H9 (cell line): ENCODE measurements around the gene RPIA. TPM values are rescaled to one million over a fixed set of nuclear protein-coding genes. Genes with fewer than 3 reads are reported as not detected.

Experiments used
- DNase-seq: peaks from one replicate; pipeline ENCODE4 v3.0.0-alpha.2; 2017
- H2AFZ ChIP-seq: one replicate; pipeline ENCODE4 v1.6.1; 2013; ENCODE audit warnings: mild to moderate bottlenecking, low read length, control low read depth, moderate library complexity
- H2AK5ac ChIP-seq: 2 replicates; pipeline ENCODE4 v1.6.1; 2013; ENCODE audit warnings: low read length, control low read depth, mixed read lengths; ENCODE audit not compliant: insufficient read length
- H2BK120ac ChIP-seq: one replicate; pipeline ENCODE4 v1.6.1; 2013; ENCODE audit warnings: low read depth, mild to moderate bottlenecking, low read length, control low read depth, inconsistent platforms; ENCODE audit not compliant: poor library complexity, severe bottlenecking
- H2BK12ac ChIP-seq: 2 replicates; pipeline ENCODE4 v1.6.1; 2013; ENCODE audit warnings: low read length, control low read depth, mixed read lengths, low read depth; ENCODE audit not compliant: insufficient read length
- H2BK15ac ChIP-seq: 2 replicates; pipeline ENCODE4 v1.6.1; 2013; ENCODE audit warnings: low read depth, low read length, control low read depth
- H2BK20ac ChIP-seq: one replicate; pipeline ENCODE4 v1.6.1; 2013; ENCODE audit warnings: low read depth, mild to moderate bottlenecking, low read length, control low read depth, inconsistent platforms; ENCODE audit not compliant: poor library complexity, severe bottlenecking
- H2BK5ac ChIP-seq: 2 replicates; pipeline ENCODE4 v1.6.1; 2013; ENCODE audit warnings: low read length, control low read depth, mixed read lengths; ENCODE audit not compliant: insufficient read length
- H3K14ac ChIP-seq: 2 replicates; pipeline ENCODE4 v1.6.1; 2013; ENCODE audit warnings: low read length, control low read depth; ENCODE audit not compliant: insufficient read depth
- H3K18ac ChIP-seq: 2 replicates; pipeline ENCODE4 v1.6.1; 2013; ENCODE audit warnings: low read depth, mild to moderate bottlenecking, mixed read lengths, low read length, control low read depth; ENCODE audit not compliant: insufficient read length
- H3K23ac ChIP-seq: 2 replicates; pipeline ENCODE4 v1.6.1; 2013; ENCODE audit warnings: low read length, control low read depth, mixed read lengths, low read depth; ENCODE audit not compliant: insufficient read length
- H3K23me2 ChIP-seq: 2 replicates; pipeline ENCODE4 v1.6.1; 2013; ENCODE audit warnings: low read depth, mild to moderate bottlenecking, mixed read lengths, low read length, control low read depth; ENCODE audit not compliant: insufficient read length, poor library complexity, severe bottlenecking
- H3K27ac ChIP-seq: 2 replicates; pipeline ENCODE4 v1.5.1; 2013; ENCODE audit warnings: low read length, control low read depth, mixed read lengths, low read depth; ENCODE audit not compliant: insufficient read length
- H3K27me3 ChIP-seq: 2 replicates; pipeline ENCODE4 v1.6.1; 2013; ENCODE audit warnings: low read length, control low read depth, inconsistent platforms; ENCODE audit not compliant: insufficient read depth
- H3K4ac ChIP-seq: 2 replicates; pipeline ENCODE4 v1.6.1; 2013; ENCODE audit warnings: low read depth, mild to moderate bottlenecking, control low read depth, inconsistent platforms, low read length, moderate library complexity
- H3K4me1 ChIP-seq: 2 replicates; pipeline ENCODE4 v1.6.1; 2013; ENCODE audit warnings: low read length, control low read depth, inconsistent platforms; ENCODE audit not compliant: insufficient read depth
- H3K4me2 ChIP-seq: 2 replicates; pipeline ENCODE4 v1.6.1; 2013; ENCODE audit warnings: low read length, control low read depth, mixed read lengths; ENCODE audit not compliant: insufficient read length, insufficient read depth
- H3K56ac ChIP-seq: 2 replicates; pipeline ENCODE4 v1.6.1; 2013; ENCODE audit warnings: low read depth, mild to moderate bottlenecking, mixed read lengths, low read length, control low read depth; ENCODE audit not compliant: insufficient read length
- H3K79me1 ChIP-seq: 2 replicates; pipeline ENCODE4 v1.6.1; 2013; ENCODE audit warnings: low read depth, mild to moderate bottlenecking, moderate library complexity, low read length, control low read depth, inconsistent platforms; ENCODE audit not compliant: insufficient read depth, poor library complexity, severe bottlenecking
- H3K79me2 ChIP-seq: 2 replicates; pipeline ENCODE4 v1.6.1; 2013; ENCODE audit warnings: low read length, control low read depth, inconsistent platforms; ENCODE audit not compliant: insufficient read depth
- H3K9ac ChIP-seq: 2 replicates; pipeline ENCODE4 v1.6.1; 2013; ENCODE audit warnings: low read length, control low read depth, mixed read lengths; ENCODE audit not compliant: insufficient read length; ENCODE audit errors: extremely low read depth
- H3K9me3 ChIP-seq: one replicate; pipeline ENCODE4 v1.6.1; 2013; ENCODE audit warnings: low read depth, low read length, inconsistent platforms; ENCODE audit not compliant: control insufficient read depth
- H3T11ph ChIP-seq: one replicate; pipeline ENCODE4 v1.6.1; 2013; ENCODE audit warnings: mild to moderate bottlenecking, low read length, control low read depth, inconsistent platforms
- H4K20me1 ChIP-seq: one replicate; pipeline ENCODE4 v1.6.1; 2013; ENCODE audit not compliant: control insufficient read depth, insufficient read length, insufficient read depth
- H4K5ac ChIP-seq: 2 replicates; pipeline ENCODE4 v1.6.1; 2013; ENCODE audit warnings: low read depth, mild to moderate bottlenecking, mixed read lengths, low read length, control low read depth; ENCODE audit not compliant: insufficient read length
- H4K8ac ChIP-seq: replicated peaks from 2 replicates; pipeline ENCODE4 v1.6.1; 2013; ENCODE audit warnings: low read length, control low read depth, mixed read lengths, low read depth; ENCODE audit not compliant: insufficient read length
- H4K91ac ChIP-seq: 2 replicates; pipeline ENCODE4 v1.6.1; 2013; ENCODE audit warnings: low read depth, mild to moderate bottlenecking, moderate library complexity, mixed read lengths, low read length, control low read depth; ENCODE audit not compliant: insufficient read length
- H3K27ac Mint-ChIP-seq, 3 experiments: 2 replicates in 2 of 3; 3 replicates in 1 of 3; pipeline ENCODE4 v1.8.0; 2020 to 2021; ENCODE audit warnings: mixed read lengths in 3 of 3, mild to moderate bottlenecking in 1 of 3, moderate library complexity in 1 of 3
- H3K27me3 Mint-ChIP-seq: 2 replicates; pipeline ENCODE4 v1.8.0; 2021; ENCODE audit warnings: low read depth, mild to moderate bottlenecking, moderate library complexity, mixed read lengths
- H3K36me3 Mint-ChIP-seq, 3 experiments: 2 replicates in 2 of 3; 3 replicates in 1 of 3; pipeline ENCODE4 v1.8.0; 2020 to 2021; ENCODE audit warnings: low read depth in 3 of 3, mixed read lengths in 3 of 3; ENCODE audit not compliant: insufficient read depth in 1 of 3
- H3K4me1 Mint-ChIP-seq, 2 experiments: 2 replicates each; pipeline ENCODE4 v1.8.0; 2020; ENCODE audit warnings: mixed read lengths in 2 of 2
- H3K4me3 Mint-ChIP-seq, 2 experiments: 2 replicates in 1 of 2; 3 replicates in 1 of 2; pipeline ENCODE4 v1.8.0; 2020 to 2021; ENCODE audit warnings: mild to moderate bottlenecking in 2 of 2, mixed read lengths in 2 of 2, moderate library complexity in 1 of 2
- H3K9me3 Mint-ChIP-seq, 2 experiments: 2 replicates in 1 of 2; 3 replicates in 1 of 2; pipeline ENCODE4 v1.8.0; 2020; ENCODE audit warnings: mild to moderate bottlenecking in 2 of 2, mixed read lengths in 2 of 2, moderate library complexity in 1 of 2
- WGBS: extraction: QIAGEN DNeasy Blood & Tissue Kit; methylation state at CpG from one replicate; pipeline ENCODE4 v1.1.7; 2013; ENCODE audit warnings: missing lambda C conversion rate, low lambda C conversion rate, mixed read lengths; ENCODE audit not compliant: insufficient read length; ENCODE audit errors: extremely low coverage; 5-methylcytosine and 5-hydroxymethylcytosine counted together
- total RNA-seq: library from RNA; stranded (reverse); gene quantifications from 2 replicates; pipeline ENCODE4 v1.2.1, GENCODE V29; 2021
- TF ChIP-seq, protein P1 (sequence below): fragments of 200-600 bp; sonication (generic); conservative IDR thresholded peaks from 3 replicates; pipeline ENCODE4 v1.8.0; 2021; ENCODE audit warnings: antibody characterized with exemption, mild to moderate bottlenecking

The RPIA gene
- total RNA-seq, 1 experiment from 2014 or later, result 18.6 TPM

DNA sequence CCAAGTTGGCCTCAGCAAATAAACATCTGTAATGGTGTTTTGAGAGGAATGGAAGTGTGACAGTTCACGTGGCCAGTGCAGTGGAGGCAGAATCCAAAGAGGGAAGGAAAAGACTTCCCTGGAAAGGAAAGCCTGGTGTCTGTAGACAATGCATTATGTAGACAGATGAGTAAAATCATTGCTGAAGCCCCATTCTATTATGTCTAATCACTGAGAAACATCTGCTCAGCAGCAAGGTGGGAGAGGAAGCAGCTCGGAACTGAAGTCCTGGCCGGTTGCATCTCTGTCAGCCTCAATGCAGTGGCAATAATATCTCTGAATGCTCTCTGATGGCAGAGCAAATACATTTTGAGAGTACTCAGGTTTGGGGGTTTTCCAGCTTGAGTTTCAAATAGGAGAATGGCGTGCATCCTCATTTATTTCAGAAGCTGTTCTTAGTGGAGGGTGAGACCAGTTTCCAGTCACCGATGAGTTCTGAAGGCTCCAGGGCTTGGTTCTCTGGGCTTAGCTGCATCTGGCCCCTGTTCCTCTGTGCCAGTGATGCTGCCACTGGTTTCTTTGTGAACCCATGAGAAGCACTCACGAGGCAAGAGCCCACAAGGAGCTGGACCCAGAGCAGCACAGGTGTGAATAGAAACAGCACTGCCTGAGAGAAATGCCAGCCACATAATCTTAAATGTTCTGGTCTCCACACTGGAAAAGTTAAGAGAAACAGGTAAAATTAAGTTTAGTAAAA is 63.3 kb downstream of the RPIA start:
- no peaks in the 10 kb centered on the region for H3K79me1 ChIP-seq
- no peak overlapping the region for H3K18ac ChIP-seq
- H4K8ac ChIP-seq, result no peak overlapping the region
- H3K4ac ChIP-seq, result no peak overlapping the region
- no peak overlapping the region for H4K91ac ChIP-seq
- H3T11ph ChIP-seq, result no peak overlapping the region
- peaks cover 25 to 43% (median 35%) of the 10 kb centered on the region in 3 experiments; a peak in 6 of 7 replicates for H3K36me3 Mint-ChIP-seq
- H3K27ac ChIP-seq, result no peak overlapping the region
- TF ChIP-seq, protein P1, sequence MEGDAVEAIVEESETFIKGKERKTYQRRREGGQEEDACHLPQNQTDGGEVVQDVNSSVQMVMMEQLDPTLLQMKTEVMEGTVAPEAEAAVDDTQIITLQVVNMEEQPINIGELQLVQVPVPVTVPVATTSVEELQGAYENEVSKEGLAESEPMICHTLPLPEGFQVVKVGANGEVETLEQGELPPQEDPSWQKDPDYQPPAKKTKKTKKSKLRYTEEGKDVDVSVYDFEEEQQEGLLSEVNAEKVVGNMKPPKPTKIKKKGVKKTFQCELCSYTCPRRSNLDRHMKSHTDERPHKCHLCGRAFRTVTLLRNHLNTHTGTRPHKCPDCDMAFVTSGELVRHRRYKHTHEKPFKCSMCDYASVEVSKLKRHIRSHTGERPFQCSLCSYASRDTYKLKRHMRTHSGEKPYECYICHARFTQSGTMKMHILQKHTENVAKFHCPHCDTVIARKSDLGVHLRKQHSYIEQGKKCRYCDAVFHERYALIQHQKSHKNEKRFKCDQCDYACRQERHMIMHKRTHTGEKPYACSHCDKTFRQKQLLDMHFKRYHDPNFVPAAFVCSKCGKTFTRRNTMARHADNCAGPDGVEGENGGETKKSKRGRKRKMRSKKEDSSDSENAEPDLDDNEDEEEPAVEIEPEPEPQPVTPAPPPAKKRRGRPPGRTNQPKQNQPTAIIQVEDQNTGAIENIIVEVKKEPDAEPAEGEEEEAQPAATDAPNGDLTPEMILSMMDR, result no peak
- no peak overlapping the region for H2BK15ac ChIP-seq
- no peak overlapping the region for H3K27ac Mint-ChIP-seq
- H3K9me3 ChIP-seq, result peaks cover 12% of the 10 kb centered on the region
- no peak overlapping the region for H2BK20ac ChIP-seq
- H3K4me3 Mint-ChIP-seq, result no peak overlapping the region
- H3K9ac ChIP-seq, result no peak overlapping the region
- H3K9me3 Mint-ChIP-seq, result peaks cover 33 to 38% of the 10 kb centered on the region in 2 experiments
- H3K79me2 ChIP-seq, result no peaks in the 10 kb centered on the region
- H2BK120ac ChIP-seq, result no peak overlapping the region
- no peak overlapping the region for H3K23ac ChIP-seq
- no peak overlapping the region for H2AFZ ChIP-seq
- H3K27me3 ChIP-seq, result no peaks in the 10 kb centered on the region
- WGBS, result no CpG with 5 or more reads among the region's 6 CpGs
- H3K56ac ChIP-seq, result no peak overlapping the region
- H3K27me3 Mint-ChIP-seq, result peaks cover 3% of the 10 kb centered on the region; the same call in 1 of the 2 replicates
- H2BK5ac ChIP-seq, result no peak overlapping the region
- no peak overlapping the region for H2BK12ac ChIP-seq
- no peak overlapping the region for H3K4me2 ChIP-seq
- no peaks in the 10 kb centered on the region for H4K20me1 ChIP-seq
- H3K4me1 Mint-ChIP-seq, result peaks cover 6% of the 10 kb centered on the region in 2 experiments
- DNase-seq, result no peak
- H3K14ac ChIP-seq, result no peak overlapping the region
- H2AK5ac ChIP-seq, result no peak overlapping the region
- no peaks in the 10 kb centered on the region for H3K23me2 ChIP-seq
- no peak overlapping the region for H4K5ac ChIP-seq
- 0 out of 2 replicates have a peak, but pooled peaks cover 3% of the 10 kb centered on the region for H3K4me1 ChIP-seq
